Activated CD8-positive, alpha-beta memory T cell treated with anti-CD3 and anti-CD28 coated beads, Interleukin-2, amount 50 U/mL, for 1 hour (primary cell): ENCODE measurements around the gene ADAMTS2.

Experiments
- DNase-seq: peaks from one replicate; pipeline ENCODE4 v3.0.0-alpha.2; 2020; ENCODE audit errors: extremely low read depth

ADAMTS2 gene

GRCh38 chr5:179311091-179311470 is 34.2 kb downstream of the ADAMTS2 start:
- no peak for DNase-seq

- DNase-seq: no peak
Observed at GRCh38 chr5:179310439-179311090, 34.7 kb downstream of the ADAMTS2 start.

GRCh38 chr5:179309751-179310320 is 35.4 kb downstream of the ADAMTS2 start:
- DNase-seq: no peak

- DNase-seq: no peak
Observed at GRCh38 chr5:179309383-179309670, 35.9 kb downstream of the ADAMTS2 start.

- DNase-seq: no peak
Observed at GRCh38 chr5:179308563-179309382, 36.5 kb downstream of the ADAMTS2 start.

- DNase-seq: no peak
Observed at GRCh38 chr5:179307931-179308471, 37.3 kb downstream of the ADAMTS2 start.

- DNase-seq: no peak
Observed at GRCh38 chr5:179307013-179307800, 38.1 kb downstream of the ADAMTS2 start.

GRCh38 chr5:179306191-179307012 is 38.9 kb downstream of the ADAMTS2 start:
- DNase-seq: no peak

GRCh38 chr5:179304871-179305270 is 40.4 kb downstream of the ADAMTS2 start:
- no peak for DNase-seq

GRCh38 chr5:179304466-179304865 is 40.8 kb downstream of the ADAMTS2 start:
- DNase-seq: no peak

- DNase-seq: no peak
Observed at GRCh38 chr5:179303451-179304200, 41.6 kb downstream of the ADAMTS2 start.

- no peak for DNase-seq
Observed at GRCh38 chr5:179302499-179303185, 42.6 kb downstream of the ADAMTS2 start.

- no peak for DNase-seq
Observed at GRCh38 chr5:179301796-179302195, 43.5 kb downstream of the ADAMTS2 start.

GRCh38 chr5:179301376-179301775 is 43.9 kb downstream of the ADAMTS2 start:
- DNase-seq: no peak

- DNase-seq: no peak
Observed at GRCh38 chr5:179300581-179301180, 44.6 kb downstream of the ADAMTS2 start.

GRCh38 chr5:179298181-179298993 is 46.9 kb downstream of the ADAMTS2 start:
- DNase-seq: no peak

GRCh38 chr5:179297486-179298180 is 47.6 kb downstream of the ADAMTS2 start:
- no peak for DNase-seq

- no peak for DNase-seq
Observed at GRCh38 chr5:179297026-179297425, 48.2 kb downstream of the ADAMTS2 start.
